Neural crest cell (in vitro differentiated cells): ENCODE results near the gene RAPGEF2. TPM values are rescaled to one million over a fixed set of nuclear protein-coding genes. Genes with fewer than 3 reads are reported as not detected.
"Not testable (repeated sequence)": the region's sequence is repeated elsewhere in the genome, so short reads cannot be mapped to it uniquely, and the experiment has no call there.

ENCODE experiments used
- DNase-seq: peaks from one replicate; pipeline ENCODE4 v3.0.0; 2021; ENCODE audit warnings: low read depth, mixed read lengths, low spot score
- H3K27ac Mint-ChIP-seq: one replicate; pipeline ENCODE4 v1.8.0; 2021; ENCODE audit warnings: mild to moderate bottlenecking, mixed read lengths; ENCODE audit not compliant: unreplicated experiment
- H3K27me3 Mint-ChIP-seq: 2 replicates; pipeline ENCODE4 v1.8.0; 2021; ENCODE audit warnings: low read depth, mild to moderate bottlenecking, mixed read lengths
- H3K36me3 Mint-ChIP-seq: 2 replicates; pipeline ENCODE4 v1.8.0; 2021; ENCODE audit warnings: low read depth, mild to moderate bottlenecking, mixed read lengths
- H3K4me1 Mint-ChIP-seq: 2 replicates; pipeline ENCODE4 v1.8.0; 2021; ENCODE audit warnings: mixed read lengths
- H3K4me3 Mint-ChIP-seq: one replicate; pipeline ENCODE4 v1.8.0; 2021; ENCODE audit warnings: mild to moderate bottlenecking, mixed read lengths
- H3K9me3 Mint-ChIP-seq: 2 replicates; pipeline ENCODE4 v1.8.0; 2021; ENCODE audit warnings: mixed read lengths
- CTCF ChIP-seq: fragments of 200-600 bp; sonication (generic); conservative IDR thresholded peaks from 2 replicates; pipeline ENCODE4 v1.5.0; 2021; ENCODE audit warnings: antibody characterized with exemption, mild to moderate bottlenecking
- total RNA-seq: library from RNA; stranded (reverse); gene quantifications from 2 replicates; pipeline ENCODE4 v1.2.1, GENCODE V29; 2021

RAPGEF2 gene
- total RNA-seq, 1 donor from 2014 or later: 44.2 TPM

DNA sequence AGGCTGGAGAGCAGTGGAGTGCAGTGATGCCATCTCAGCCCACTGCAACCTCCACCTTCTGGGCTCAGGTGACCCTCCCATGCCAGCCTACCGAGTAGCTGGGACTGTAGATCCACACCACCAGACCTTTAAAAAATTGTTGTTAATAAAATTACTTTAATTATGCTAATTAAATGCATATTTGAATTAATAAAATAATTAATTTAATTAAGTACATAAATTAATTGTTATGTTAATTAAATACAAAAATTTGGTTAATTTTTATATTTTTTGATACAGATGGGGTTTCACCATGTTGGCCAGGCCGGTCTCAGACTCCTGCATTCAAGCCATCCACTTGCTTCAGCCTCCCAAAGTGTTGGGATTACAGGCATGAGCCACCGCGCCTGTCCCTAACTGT is 12.6 kb upstream of the RAPGEF2 start:
- no peaks in the 10 kb centered on the region for H3K4me1 Mint-ChIP-seq
- H3K36me3 Mint-ChIP-seq: no peaks in the 10 kb centered on the region
- no peak for DNase-seq
- no peak overlapping the region for H3K27ac Mint-ChIP-seq
- H3K27me3 Mint-ChIP-seq: no peaks in the 10 kb centered on the region
- no peak for TF ChIP-seq CTCF
- H3K4me3 Mint-ChIP-seq: no peak overlapping the region
- no peaks in the 10 kb centered on the region for H3K9me3 Mint-ChIP-seq

- not testable (repeated sequence) for H3K27ac Mint-ChIP-seq, H3K4me1 Mint-ChIP-seq, H3K4me3 Mint-ChIP-seq, H3K9me3 Mint-ChIP-seq, H3K27me3 Mint-ChIP-seq, DNase-seq, H3K36me3 Mint-ChIP-seq
These were observed 8.7 kb upstream of the RAPGEF2 start for GRCh38 chr4:159094156-159094555.

DNA sequence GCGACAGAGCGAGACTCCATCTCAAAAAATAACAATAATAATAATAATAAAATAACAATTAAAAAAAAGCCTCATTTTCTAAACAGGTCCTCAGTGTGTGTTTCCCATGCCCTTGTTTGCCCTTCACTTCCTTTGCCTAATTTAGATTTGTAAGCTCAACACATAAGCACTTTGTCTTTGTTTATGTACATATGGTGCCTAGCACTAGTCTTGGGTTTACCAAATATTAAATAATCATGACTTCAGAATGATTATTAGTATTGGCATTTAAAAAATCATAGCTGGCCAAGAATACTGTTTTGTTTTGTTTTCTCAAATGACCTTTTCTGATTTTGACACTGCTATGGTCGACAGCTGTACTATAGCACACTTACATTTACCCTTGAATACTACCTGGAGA is 6.4 kb upstream of the RAPGEF2 start:
- Mint-ChIP-seq H3K4me1 (no peaks in the 10 kb centered on the region), H3K9me3 (no peaks in the 10 kb centered on the region), H3K36me3 (no peaks in the 10 kb centered on the region), H3K27ac (no peak overlapping the region), H3K4me3 (no peak overlapping the region), H3K27me3 (peaks cover 23% of the 10 kb centered on the region)
- no peak for TF ChIP-seq CTCF
- no peak for DNase-seq

DNA sequence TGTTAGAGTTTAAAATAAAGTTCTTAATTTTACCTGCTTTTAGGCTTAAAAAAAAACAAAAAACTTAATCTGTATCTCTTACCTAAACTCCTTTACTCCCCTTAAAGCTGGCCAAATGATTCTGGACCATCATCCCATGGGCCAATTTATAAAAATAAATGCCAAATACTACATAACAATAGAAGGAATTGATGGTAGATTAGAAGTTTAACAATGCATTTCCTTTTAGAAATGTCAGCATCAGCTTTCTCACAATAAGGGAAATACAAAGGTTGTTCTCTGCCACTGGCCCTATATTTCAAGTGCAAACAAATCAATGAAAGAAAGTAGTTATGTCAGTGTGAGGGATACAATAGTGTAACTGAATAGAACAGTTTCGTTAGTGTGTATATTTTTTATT is 5.7 kb upstream of the RAPGEF2 start:
- H3K27me3 Mint-ChIP-seq: peaks cover 30% of the 10 kb centered on the region
- no peak overlapping the region for H3K4me3 Mint-ChIP-seq
- no peaks in the 10 kb centered on the region for H3K36me3 Mint-ChIP-seq
- H3K9me3 Mint-ChIP-seq: no peaks in the 10 kb centered on the region
- H3K27ac Mint-ChIP-seq: no peak overlapping the region
- DNase-seq: no peak
- TF ChIP-seq CTCF: no peak
- H3K4me1 Mint-ChIP-seq: peaks cover 4% of the 10 kb centered on the region

DNA sequence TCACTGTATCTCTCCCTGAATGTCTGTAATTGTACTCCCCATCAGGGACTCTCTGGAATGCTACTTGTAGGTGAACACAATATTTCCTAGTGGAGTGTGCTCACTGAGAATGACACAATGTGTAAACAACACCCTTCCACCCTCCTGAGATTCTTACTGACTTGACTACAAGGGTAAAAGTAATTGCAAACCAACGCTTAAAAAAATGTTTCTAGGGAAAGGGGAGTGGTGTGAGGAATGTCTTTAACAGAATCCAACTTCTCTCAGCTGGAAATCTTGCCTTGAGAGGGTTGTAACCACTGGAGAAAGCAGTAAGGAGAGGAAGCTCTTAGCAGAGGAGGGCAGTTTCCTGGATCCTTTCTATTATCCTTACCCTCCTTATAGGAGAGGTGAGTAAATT is 5.1 kb upstream of the RAPGEF2 start:
- TF ChIP-seq CTCF: no peak

GRCh38 chr4:159098482-159099127 is 4.3 kb upstream of the RAPGEF2 start:
- no peak for DNase-seq
- no peaks in the 10 kb centered on the region for H3K36me3 Mint-ChIP-seq
- no peak overlapping the region for H3K27ac Mint-ChIP-seq
- no peak for TF ChIP-seq CTCF
- no peaks in the 10 kb centered on the region for H3K9me3 Mint-ChIP-seq
- H3K27me3 Mint-ChIP-seq: peaks cover 33% of the 10 kb centered on the region
- H3K4me1 Mint-ChIP-seq: peaks cover 7% of the 10 kb centered on the region
- no peak overlapping the region for H3K4me3 Mint-ChIP-seq

More for the DNA sequence above, 5.1 kb upstream of the RAPGEF2 start:
- no peaks in the 10 kb centered on the region for H3K9me3 Mint-ChIP-seq
- H3K27ac Mint-ChIP-seq: no peak overlapping the region
- no peaks in the 10 kb centered on the region for H3K36me3 Mint-ChIP-seq
- no peak for DNase-seq
- no peak overlapping the region for H3K4me3 Mint-ChIP-seq
- H3K27me3 Mint-ChIP-seq: peaks cover 33% of the 10 kb centered on the region
- H3K4me1 Mint-ChIP-seq: peaks cover 7% of the 10 kb centered on the region
